OCI-M2 (cell line): ENCODE results near the gene ATP8A2.

Experiments used
- DNase-seq: peaks from one replicate; lab custom pipeline; 2025; ENCODE audit not compliant: unreplicated experiment; lab: John Stamatoyannopoulos, UW

ATP8A2 gene

DNA sequence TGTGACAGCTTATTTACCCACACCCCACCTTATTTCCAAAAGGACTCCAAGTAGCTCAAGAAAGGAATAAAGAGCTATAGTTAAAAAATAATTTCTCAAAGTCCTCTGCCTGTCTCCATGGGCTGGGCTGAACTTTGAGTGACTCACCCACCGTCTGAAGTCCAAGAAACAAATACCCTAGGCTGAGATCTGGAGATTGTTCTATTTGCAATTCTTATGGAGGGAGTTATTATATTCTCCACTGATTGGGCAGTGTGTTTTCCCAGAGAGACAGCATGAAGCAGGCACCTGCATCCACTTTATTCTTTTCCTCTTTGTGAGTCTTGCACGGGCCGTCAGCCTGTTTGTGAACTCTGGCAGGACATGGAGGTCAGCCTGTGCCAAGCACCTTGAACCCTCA, 616.9 kb downstream of the ATP8A2 start:
- DNase-seq = no peak

DNA sequence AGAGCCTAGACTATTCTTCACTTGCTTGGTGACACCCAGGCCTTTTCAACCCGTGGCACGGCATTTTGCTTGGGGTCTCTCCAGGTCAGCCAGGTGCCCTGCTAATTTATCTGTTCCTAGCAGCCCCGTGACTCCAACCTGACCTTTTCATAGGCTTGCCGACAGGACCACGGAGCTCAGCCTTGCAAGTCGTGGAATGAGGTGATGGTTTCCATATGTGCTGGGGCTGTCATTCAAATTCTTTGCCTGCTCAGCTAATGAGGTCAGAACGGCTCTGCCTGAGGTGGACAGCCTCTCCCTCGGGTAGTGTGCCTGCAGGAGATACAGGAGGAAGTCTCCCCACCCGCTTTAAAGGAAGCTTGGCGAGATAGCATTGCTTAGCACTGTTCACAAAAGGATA, 619.0 kb downstream of the ATP8A2 start:
- no peak for DNase-seq

DNA sequence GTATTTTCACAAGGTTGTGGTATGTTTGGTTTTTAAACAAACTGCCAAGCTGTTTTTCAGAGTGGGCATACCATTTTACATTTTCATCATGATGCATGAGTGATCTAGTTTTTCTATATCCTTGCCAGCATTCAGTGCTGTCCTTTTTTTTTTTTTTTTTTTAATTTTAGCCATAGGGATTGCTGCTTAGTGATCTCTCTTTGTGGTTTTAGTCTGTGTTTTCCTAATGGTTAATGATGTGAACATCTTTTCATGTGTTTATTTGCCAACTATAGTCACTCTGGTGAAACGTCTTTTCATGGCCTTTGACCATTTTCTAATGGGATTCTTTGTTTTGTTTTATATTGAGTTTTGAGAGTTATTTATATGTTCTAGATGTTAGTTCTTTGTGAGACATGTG, 620.3 kb downstream of the ATP8A2 start:
- no peak for DNase-seq

DNA sequence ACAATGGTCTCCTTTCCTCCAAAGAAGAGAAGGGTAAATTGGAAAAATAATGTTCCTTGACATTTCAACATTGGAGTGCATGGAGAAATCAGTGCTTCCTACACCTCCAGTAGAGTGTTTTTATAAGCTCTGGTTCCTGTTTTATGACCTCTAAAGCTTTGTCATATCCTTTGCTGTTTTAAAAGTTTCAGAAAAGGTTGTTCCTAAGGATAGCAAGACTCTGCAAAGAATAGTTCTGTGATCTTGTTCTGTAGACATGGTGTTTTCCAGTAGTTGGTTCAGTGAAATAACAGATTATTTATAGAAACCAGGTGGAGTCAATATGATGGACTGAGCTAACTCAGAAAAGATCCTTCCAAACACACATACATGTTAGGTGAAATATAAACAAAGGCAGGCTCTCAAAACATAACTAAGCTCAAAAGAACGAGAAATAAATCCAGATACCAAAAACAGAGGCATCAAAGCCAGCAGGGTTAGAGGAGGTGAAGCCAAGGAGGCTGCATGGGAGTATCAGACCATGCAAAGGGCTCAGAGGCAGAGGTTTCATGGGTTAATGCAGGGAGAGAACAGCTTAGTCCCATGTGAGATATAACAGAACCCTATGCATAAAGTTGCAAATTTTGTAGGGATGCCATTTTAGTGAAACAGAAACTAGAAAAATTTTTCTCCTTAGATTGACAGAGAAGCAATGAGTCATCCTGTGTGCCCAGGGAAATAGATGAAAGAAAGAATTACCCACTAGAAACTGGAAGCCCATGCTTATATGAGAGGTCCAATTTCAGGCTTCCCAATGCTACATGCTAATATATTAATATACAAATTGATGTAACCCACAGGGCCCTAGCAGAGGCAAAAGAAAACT, 635.7 kb downstream of the ATP8A2 start:
- DNase-seq = no peak

DNA sequence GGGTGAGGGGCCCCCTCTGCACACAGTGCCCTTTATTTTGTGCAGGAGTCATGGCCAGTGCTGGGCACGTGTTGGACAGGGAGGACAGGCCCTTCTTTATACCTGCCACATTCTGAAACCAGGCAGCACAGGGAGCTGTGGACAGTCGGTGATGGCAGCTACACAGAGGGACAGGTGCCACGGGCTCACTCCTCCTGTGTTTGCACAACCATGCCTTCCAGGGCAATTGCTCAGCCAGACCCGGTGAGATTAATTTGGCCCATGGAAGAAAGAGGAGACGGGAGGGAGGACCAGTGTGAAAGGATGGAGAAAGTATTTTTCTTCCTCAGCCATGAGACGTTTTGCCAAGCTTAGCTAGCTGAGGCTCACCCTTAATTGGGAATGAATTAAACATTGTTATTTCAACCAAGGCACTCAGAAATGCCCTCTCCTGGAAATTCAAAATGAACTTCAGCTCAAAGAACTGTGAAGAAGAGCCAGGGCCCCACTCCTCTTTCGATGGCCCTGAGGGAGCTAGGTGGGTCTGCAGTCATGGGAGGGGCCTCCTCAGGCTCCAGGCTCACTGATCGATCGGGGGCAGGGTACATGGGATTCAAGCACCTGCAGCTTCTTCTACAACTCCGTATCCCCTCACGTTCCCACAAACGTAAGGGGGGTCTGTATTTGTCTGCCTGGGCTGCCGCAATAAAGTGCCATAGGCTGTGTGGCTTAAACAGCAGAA, 638.9 kb downstream of the ATP8A2 start:
- DNase-seq = no peak

DNA sequence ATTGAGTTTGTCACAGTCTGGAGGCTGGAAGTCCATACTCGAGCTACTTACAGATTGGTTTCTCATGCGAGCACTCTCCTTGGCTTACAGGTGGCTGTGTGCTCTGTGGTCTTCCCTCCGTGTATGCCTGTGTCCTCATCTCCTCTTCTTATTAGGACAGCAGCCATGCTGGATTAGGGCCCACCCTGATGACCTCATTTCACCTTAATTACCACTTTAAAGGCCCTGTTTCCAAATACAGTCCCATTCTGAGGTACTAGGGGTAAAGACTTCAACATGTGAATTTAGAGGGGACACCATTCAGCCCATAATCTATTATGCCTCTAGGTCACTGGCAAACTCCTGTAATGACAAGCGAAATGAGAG, 639.4 kb downstream of the ATP8A2 start:
- no peak for DNase-seq

GRCh38 chr13:26011996-26012821, 640.4 kb downstream of the ATP8A2 start:
- DNase-seq = no peak

GRCh38 chr13:26012995-26013394, 641.2 kb downstream of the ATP8A2 start:
- DNase-seq = no peak

GRCh38 chr13:26015271-26016125, 643.7 kb downstream of the ATP8A2 start:
- no peak for DNase-seq

DNA sequence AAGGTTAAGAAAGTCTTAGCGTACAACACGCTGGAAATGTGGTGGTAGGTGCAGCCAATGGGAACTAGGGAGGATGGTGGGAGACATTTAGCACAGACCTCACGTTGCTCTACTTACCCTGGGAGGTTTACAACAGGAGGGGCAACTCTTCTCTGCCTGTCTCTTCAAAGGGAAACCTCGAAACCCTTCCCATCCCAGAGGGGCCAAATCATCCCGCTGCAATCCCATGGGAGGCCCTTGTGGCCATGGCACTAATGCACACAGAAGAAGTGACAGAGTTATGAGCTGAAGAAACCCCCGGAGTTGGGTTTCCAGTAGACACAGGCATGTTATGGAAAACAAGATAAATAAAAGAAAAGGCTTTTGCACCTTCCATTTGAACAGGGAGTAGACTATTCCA, 644.4 kb downstream of the ATP8A2 start:
- no peak for DNase-seq

- DNase-seq = no peak
Measured at GRCh38 chr13:26017196-26017921, 645.6 kb downstream of the ATP8A2 start.

DNA sequence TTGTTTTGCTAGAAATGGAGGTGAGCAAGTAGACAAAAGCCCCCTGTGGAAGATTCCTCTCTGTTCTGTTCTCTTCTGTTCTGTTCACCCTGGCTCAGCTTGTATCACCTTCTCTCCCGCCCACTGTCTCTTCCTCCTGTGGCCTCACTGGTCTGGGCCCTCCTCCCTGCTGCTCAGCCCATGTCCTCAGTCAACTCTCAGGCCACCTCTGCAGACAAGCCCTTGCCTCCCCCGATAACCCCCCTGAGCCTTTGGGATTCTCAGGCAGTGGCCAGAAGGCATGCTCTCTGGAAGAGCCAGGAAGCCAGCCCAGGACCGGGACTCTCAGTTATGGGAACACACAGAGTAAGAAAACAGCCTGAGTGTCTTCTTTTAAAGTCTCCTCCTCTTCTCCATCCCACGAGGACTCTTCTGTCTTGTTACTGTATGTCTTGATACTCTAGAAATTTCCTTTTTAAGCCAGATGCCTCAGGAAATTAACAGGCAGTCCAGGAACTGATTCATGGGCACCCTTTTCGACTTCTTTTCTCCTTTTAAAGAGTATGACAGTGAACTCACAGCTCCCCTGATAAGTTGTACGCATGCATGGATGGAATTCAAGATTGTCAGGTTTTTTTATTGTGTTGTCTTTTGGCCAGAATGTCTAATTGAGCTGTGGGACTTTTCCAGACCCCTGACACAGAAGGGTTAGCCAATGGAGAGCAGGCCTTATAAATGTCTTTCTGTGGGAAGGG, 646.3 kb downstream of the ATP8A2 start:
- no peak for DNase-seq

- DNase-seq = no peak
Measured at GRCh38 chr13:26019251-26019650, 647.5 kb downstream of the ATP8A2 start.

- no peak for DNase-seq
Measured at GRCh38 chr13:26019881-26020870, 648.4 kb downstream of the ATP8A2 start.

DNA sequence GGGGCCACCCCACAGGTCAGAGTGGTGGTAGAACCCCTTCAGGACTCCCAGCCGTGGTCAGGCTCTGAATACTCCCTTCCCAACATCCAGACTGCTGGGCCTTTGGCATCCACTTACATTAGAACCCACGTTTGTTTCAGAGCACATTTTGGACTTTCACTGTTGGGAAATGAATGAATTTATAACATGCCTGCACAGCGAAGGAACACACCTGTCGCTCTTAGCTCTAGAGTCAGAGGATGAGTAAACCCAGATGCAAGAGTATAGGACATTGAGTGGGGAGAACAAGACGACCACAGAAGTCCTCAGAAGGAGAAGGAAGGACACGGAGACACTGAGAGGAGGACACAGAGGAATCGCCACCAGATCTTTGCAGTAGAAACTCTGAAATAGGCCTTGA, 649.1 kb downstream of the ATP8A2 start:
- DNase-seq = no peak

- no peak for DNase-seq
Measured at GRCh38 chr13:26021516-26021915, 649.7 kb downstream of the ATP8A2 start.

DNA sequence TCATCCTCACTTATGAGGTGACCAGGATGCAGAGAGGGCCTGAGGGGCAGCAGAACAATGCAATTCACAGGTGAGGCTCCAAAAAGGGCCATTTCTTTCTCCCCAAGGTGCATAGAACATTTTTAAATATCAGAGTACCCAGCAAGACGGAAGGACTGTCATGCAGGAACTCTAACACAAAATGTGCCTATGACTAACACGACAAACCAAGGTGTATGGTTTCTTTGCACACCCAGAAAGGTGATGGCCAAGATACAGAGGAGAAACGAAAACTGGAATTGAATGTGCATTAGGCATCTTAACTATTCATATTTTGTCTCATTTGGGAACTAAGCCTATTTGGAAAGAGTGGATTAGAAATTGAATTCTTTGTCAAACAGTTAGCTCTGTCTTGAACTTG, 650.2 kb downstream of the ATP8A2 start:
- no peak for DNase-seq
